ENCODE data around the gene ALKBH3. TPM values are rescaled to one million over a fixed set of nuclear protein-coding genes. Genes with fewer than 3 reads are reported as not detected.

ALKBH3 gene
- total and polyA plus RNA-seq, 10 of the 15 experiments (the other 5 are each of a cell fraction or from before 2014, with no cell fraction given): 22.1 to 50.8 (median 38.5) TPM

DNA sequence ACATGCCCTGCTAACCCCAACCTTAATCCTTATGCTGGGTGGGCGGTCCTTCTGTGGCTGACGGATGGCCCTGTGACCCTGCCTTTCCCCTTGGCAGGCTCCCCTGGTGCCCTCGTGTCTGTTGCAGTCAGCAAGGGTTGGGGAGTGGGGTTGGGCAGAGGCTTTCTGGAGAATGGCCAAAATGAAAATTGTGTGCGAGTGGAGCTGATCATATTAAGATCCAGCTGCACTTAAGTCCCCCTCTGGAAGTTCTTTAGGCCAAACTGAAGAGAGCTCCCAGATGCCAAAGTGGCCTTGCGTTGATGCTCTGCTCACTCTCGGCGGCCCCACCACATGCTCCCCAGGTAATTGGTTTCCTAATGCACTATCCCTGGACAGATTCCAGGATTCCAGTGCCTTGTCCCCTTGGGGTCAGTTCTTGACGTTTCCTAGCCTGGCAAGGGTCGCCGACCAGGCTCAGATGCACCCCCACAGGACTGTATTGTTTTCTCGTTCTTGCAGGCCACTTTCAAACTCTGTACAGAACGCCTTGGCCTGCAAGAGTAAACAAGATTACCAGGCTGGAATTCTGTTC is 45.4 kb downstream of the ALKBH3 start:
- DNase-seq (ENCODE audit: low read depth, low spot score) (no peak), ATAC-seq (no peak), FAIRE-seq (no peak)
- in situ Hi-C loops (cut with MboI): no loop called here
- H3K27ac ChIP-seq (ENCODE audit: control insufficient read depth, insufficient read depth): no peak overlapping the region
- no TSS peak for BruUV-seq (replicated peaks)
- H3K27me3 ChIP-seq (replicated peaks in 1 of 2; ENCODE audit: control insufficient read depth in 2 of 2, insufficient read depth in 2 of 2, low read length in 1 of 2): no peaks in the 10 kb centered on the region
- no peaks in the 10 kb centered on the region for H3K79me2 ChIP-seq (ENCODE audit: control insufficient read depth, insufficient read depth, low read length)
- POLR2A ChIA-PET: no interaction called here
- CTCF ChIA-PET: no interaction called here
- no peak overlapping the region for H3K9ac ChIP-seq (ENCODE audit: control insufficient read depth, insufficient read depth, low read length)
- intact Hi-C loops (cut with micrococcal nuclease; ENCODE audit: unreplicated experiment): no loop called here
- H3K36me3 ChIP-seq (ENCODE audit: control insufficient read depth in 2 of 2, insufficient read depth in 2 of 2, low read length in 1 of 2): 0 out of 4 replicates have a peak, but pooled peaks cover 0 to 2% of the 10 kb centered on the region in 2 experiments
- no peak overlapping the region for H3K4me2 ChIP-seq (ENCODE audit: control insufficient read depth, insufficient read depth)
- no peaks in the 10 kb centered on the region for H3K4me1 ChIP-seq (ENCODE audit: control insufficient read depth, insufficient read depth, low read length)
- no peak overlapping the region for H2AFZ ChIP-seq (ENCODE audit: control insufficient read depth, low read depth, low read length)
- RAD21 ChIA-PET (ENCODE audit: unreplicated experiment): no interaction called here
- 95% methylated on average over 12 of the region's 12 CpGs for WGBS (ENCODE audit: insufficient coverage, insufficient replicate concordance, low lambda C conversion rate, missing lambda C conversion rate)
- no peak overlapping the region for H3K4me3 ChIP-seq
- no peak for TF ChIP-seq BCL11A (IDR thresholded peaks at IDR 0.05; ENCODE audit: low read depth, low read length)
- TF ChIP-seq JUND (IDR thresholded peaks at IDR 0.05; ENCODE audit: low read depth, low read length): no peak
- TF ChIP-seq, protein P1, sequence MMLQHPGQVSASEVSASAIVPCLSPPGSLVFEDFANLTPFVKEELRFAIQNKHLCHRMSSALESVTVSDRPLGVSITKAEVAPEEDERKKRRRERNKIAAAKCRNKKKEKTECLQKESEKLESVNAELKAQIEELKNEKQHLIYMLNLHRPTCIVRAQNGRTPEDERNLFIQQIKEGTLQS (IDR thresholded peaks at IDR 0.05; ENCODE audit: borderline replicate concordance, extremely low read depth, low read depth, low read length): no peak
- TF ChIP-seq, protein P2, sequence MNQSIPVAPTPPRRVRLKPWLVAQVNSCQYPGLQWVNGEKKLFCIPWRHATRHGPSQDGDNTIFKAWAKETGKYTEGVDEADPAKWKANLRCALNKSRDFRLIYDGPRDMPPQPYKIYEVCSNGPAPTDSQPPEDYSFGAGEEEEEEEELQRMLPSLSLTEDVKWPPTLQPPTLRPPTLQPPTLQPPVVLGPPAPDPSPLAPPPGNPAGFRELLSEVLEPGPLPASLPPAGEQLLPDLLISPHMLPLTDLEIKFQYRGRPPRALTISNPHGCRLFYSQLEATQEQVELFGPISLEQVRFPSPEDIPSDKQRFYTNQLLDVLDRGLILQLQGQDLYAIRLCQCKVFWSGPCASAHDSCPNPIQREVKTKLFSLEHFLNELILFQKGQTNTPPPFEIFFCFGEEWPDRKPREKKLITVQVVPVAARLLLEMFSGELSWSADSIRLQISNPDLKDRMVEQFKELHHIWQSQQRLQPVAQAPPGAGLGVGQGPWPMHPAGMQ (IDR thresholded peaks at IDR 0.05; ENCODE audit: borderline replicate concordance): no peak
- no peak for TF ChIP-seq POLR2A (IDR thresholded peaks at IDR 0.05; ENCODE audit: low read depth, low read length)
- no peak for TF ChIP-seq FOS (IDR thresholded peaks at IDR 0.05; ENCODE audit: borderline replicate concordance, extremely low read depth, insufficient read length)
- no peak for TF ChIP-seq MYC (IDR thresholded peaks at IDR 0.05; ENCODE audit: insufficient read depth, insufficient read length, insufficient replicate concordance, low read length, severe bottlenecking)
- TF ChIP-seq IRF4 (IDR thresholded peaks at IDR 0.05; ENCODE audit: low read depth, low read length): no peak
- TF ChIP-seq YY1 (IDR thresholded peaks at IDR 0.05; ENCODE audit: low read depth, low read length): no peak
- TF ChIP-seq ETV6 (conservative IDR thresholded peaks at IDR 0.05 in 1 of 2, IDR thresholded peaks at IDR 0.05 in 1 of 2; ENCODE audit: borderline replicate concordance in 1 of 2, low read depth in 1 of 2): no peak
- TF ChIP-seq NFIC (IDR thresholded peaks at IDR 0.05; ENCODE audit: low read depth, low read length): no peak
- no peak for TF ChIP-seq WRNIP1 (IDR thresholded peaks at IDR 0.05; ENCODE audit: borderline replicate concordance, low read depth, low read length)
- TF ChIP-seq ZNF622 (IDR thresholded peaks at IDR 0.05): no peak
- TF ChIP-seq, protein P3, sequence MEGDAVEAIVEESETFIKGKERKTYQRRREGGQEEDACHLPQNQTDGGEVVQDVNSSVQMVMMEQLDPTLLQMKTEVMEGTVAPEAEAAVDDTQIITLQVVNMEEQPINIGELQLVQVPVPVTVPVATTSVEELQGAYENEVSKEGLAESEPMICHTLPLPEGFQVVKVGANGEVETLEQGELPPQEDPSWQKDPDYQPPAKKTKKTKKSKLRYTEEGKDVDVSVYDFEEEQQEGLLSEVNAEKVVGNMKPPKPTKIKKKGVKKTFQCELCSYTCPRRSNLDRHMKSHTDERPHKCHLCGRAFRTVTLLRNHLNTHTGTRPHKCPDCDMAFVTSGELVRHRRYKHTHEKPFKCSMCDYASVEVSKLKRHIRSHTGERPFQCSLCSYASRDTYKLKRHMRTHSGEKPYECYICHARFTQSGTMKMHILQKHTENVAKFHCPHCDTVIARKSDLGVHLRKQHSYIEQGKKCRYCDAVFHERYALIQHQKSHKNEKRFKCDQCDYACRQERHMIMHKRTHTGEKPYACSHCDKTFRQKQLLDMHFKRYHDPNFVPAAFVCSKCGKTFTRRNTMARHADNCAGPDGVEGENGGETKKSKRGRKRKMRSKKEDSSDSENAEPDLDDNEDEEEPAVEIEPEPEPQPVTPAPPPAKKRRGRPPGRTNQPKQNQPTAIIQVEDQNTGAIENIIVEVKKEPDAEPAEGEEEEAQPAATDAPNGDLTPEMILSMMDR (IDR thresholded peaks at IDR 0.05 in 2 of 3, conservative IDR thresholded peaks at IDR 0.05 in 1 of 3; ENCODE audit: control insufficient read depth in 2 of 3, extremely low read depth in 1 of 3, insufficient read depth in 1 of 3, low read depth in 3 of 3, low read length in 3 of 3): no peak
- TF ChIP-seq SPI1 (IDR thresholded peaks at IDR 0.05; ENCODE audit: borderline replicate concordance, insufficient read depth, low read depth, low read length): no peak
- TF ChIP-seq CEBPB (IDR thresholded peaks at IDR 0.05; ENCODE audit: borderline replicate concordance in 1 of 2, low read depth in 2 of 2, low read length in 2 of 2): no peak
- no peak for TF ChIP-seq LARP7 (IDR thresholded peaks at IDR 0.05)
- SMC1A ChIA-PET (ENCODE audit: uncharacterized antibody, unreplicated experiment): no interaction called here
- no peaks in the 10 kb centered on the region for H3K9me3 ChIP-seq (replicated peaks; ENCODE audit: control insufficient read depth, insufficient read depth, low read length)
- H4K20me1 ChIP-seq (ENCODE audit: control insufficient read depth, insufficient read depth): no peaks in the 10 kb centered on the region

All from GM12878 (cell line).